H1 (cell line): ENCODE measurements around the gene C1orf116. TPM values are rescaled to one million over a fixed set of nuclear protein-coding genes. Genes with fewer than 3 reads are reported as not detected.
A peak's percentile ranks its signal among the peaks of the same experiment; 100 is the strongest.

Experiments used
- CTCF ChIA-PET: fragments of 300-600 bp; sonication (Branson Sonifier 250); formaldehyde crosslinking; loops from one replicate; lab custom pipeline; 2021; ENCODE audit not compliant: partially characterized antibody; lab: Charles Lee
- POLR2A ChIA-PET: fragments of 300-600 bp; sonication (Branson Sonifier 250); formaldehyde crosslinking; loops from one replicate; lab custom pipeline; 2021; ENCODE audit warnings: inconsistent platforms; ENCODE audit not compliant: partially characterized antibody; lab: Charles Lee
- DNase-seq, 2 experiments: peaks; one replicate each; pipeline versions ENCODE4 v3.0.0 to v3.0.0-alpha.2; 2010 to 2022; ENCODE audit warnings: low spot score in 2 of 2, low read depth in 1 of 2, mixed read lengths in 1 of 2
- FAIRE-seq: peaks from 2 replicates; lab custom pipeline; 2011; peaks lifted over from hg19 to GRCh38; lab: Jason Lieb, UNC
- H2AFZ ChIP-seq: 2 replicates; pipeline ENCODE4 v1.8.1; 2012; ENCODE audit warnings: low read length, inconsistent platforms
- H2AK5ac ChIP-seq: 2 replicates; pipeline ENCODE4 v1.6.1; 2013; ENCODE audit warnings: low read depth, low read length
- H2BK120ac ChIP-seq: replicated peaks from 2 replicates; pipeline ENCODE3; 2013; ENCODE audit warnings: low read depth, low read length, inconsistent platforms
- H2BK12ac ChIP-seq: 2 replicates; pipeline ENCODE4 v1.6.1; 2013; ENCODE audit warnings: low read depth, low read length
- H2BK15ac ChIP-seq: 2 replicates; pipeline ENCODE4 v1.6.1; 2013; ENCODE audit warnings: low read length
- H2BK20ac ChIP-seq: 2 replicates; pipeline ENCODE4 v1.6.1; 2013; ENCODE audit warnings: low read length
- H2BK5ac ChIP-seq: 2 replicates; pipeline ENCODE4 v1.6.1; 2013; ENCODE audit warnings: low read depth, low read length
- H3K14ac ChIP-seq: 2 replicates; pipeline ENCODE4 v1.6.1; 2013; ENCODE audit warnings: inconsistent platforms; ENCODE audit not compliant: insufficient read length
- H3K18ac ChIP-seq: 2 replicates; pipeline ENCODE4 v1.6.1; 2013; ENCODE audit warnings: low read length; ENCODE audit errors: extremely low read depth
- H3K23ac ChIP-seq: 2 replicates; pipeline ENCODE4 v1.6.1; 2013; ENCODE audit warnings: inconsistent platforms; ENCODE audit not compliant: insufficient read length
- H3K23me2 ChIP-seq: 2 replicates; pipeline ENCODE4 v1.6.1; 2013; ENCODE audit warnings: low read depth, low read length
- H3K27ac ChIP-seq: 2 replicates; pipeline ENCODE4 v1.6.1; 2011; ENCODE audit warnings: low read depth, low read length, inconsistent platforms
- H3K27me3 ChIP-seq, 4 experiments: replicated peaks in 1 of 4; 1 replicate in 1 of 4; 2 replicates in 3 of 4; pipeline versions ENCODE4 v1.6.1 to v1.8.1; 2011 to 2013; ENCODE audit warnings: low read length in 3 of 4, mild to moderate bottlenecking in 3 of 4, inconsistent platforms in 2 of 4, mixed read lengths in 2 of 4, moderate library complexity in 1 of 4; ENCODE audit not compliant: control insufficient read depth in 3 of 4, insufficient read depth in 3 of 4; ENCODE audit errors: extremely low read depth in 1 of 4
- H3K36me3 ChIP-seq, 4 experiments: 2 replicates each; pipeline versions ENCODE4 v1.6.1 to v1.8.1; 2011 to 2013; ENCODE audit warnings: mild to moderate bottlenecking in 4 of 4, low read length in 3 of 4, moderate library complexity in 2 of 4, control low read depth in 1 of 4, inconsistent platforms in 1 of 4; ENCODE audit not compliant: insufficient read depth in 4 of 4, control insufficient read depth in 2 of 4
- H3K4ac ChIP-seq: replicated peaks from 2 replicates; pipeline ENCODE3; 2013; ENCODE audit warnings: low read length, low read depth, mixed read lengths, inconsistent platforms; ENCODE audit not compliant: insufficient read length
- H3K4me1 ChIP-seq, 4 experiments: replicated peaks in 1 of 4; 1 replicate in 1 of 4; 2 replicates in 3 of 4; pipeline versions ENCODE4 v1.6.1 to v1.8.1; 2011 to 2013; ENCODE audit warnings: low read length in 3 of 4, inconsistent platforms in 2 of 4, mixed read lengths in 1 of 4; ENCODE audit not compliant: insufficient read depth in 4 of 4, control insufficient read depth in 3 of 4
- H3K4me2 ChIP-seq, 2 experiments: 2 replicates each; pipeline versions ENCODE4 v1.6.1 to v1.8.1; 2011 to 2013; ENCODE audit warnings: low read depth in 2 of 2, low read length in 2 of 2, control low read depth in 1 of 2, inconsistent platforms in 1 of 2, mild to moderate bottlenecking in 1 of 2; ENCODE audit not compliant: insufficient read depth in 1 of 2
- H3K4me3 ChIP-seq, 4 experiments: fragments of 200-600, 300-600 bp in 1 of 4; sonication (generic), shearing (Covaris generic), sonication (Bioruptor Twin) in 1 of 4; 2 replicates each; pipeline versions ENCODE4 v1.5.1 to v1.8.1; 2011 to 2016; ENCODE audit warnings: low read length in 4 of 4, low read depth in 3 of 4, control low read depth in 2 of 4, inconsistent platforms in 2 of 4, mild to moderate bottlenecking in 2 of 4, mixed read lengths in 1 of 4, moderate library complexity in 1 of 4; ENCODE audit not compliant: insufficient read depth in 2 of 4; ENCODE audit errors: extremely low read depth in 1 of 4
- H3K56ac ChIP-seq: replicated peaks from 2 replicates; pipeline ENCODE3; 2013; ENCODE audit warnings: low read depth, mild to moderate bottlenecking, mixed read lengths, low read length, inconsistent platforms; ENCODE audit not compliant: insufficient read length
- H3K79me1 ChIP-seq: 2 replicates; pipeline ENCODE4 v1.6.1; 2013; ENCODE audit warnings: low read depth, low read length, control low read depth
- H3K79me2 ChIP-seq, 2 experiments: 2 replicates each; pipeline versions ENCODE4 v1.6.1 to v1.8.1; 2012 to 2013; ENCODE audit warnings: low read length in 2 of 2, mild to moderate bottlenecking in 2 of 2, inconsistent platforms in 1 of 2; ENCODE audit not compliant: insufficient read depth in 2 of 2, control insufficient read depth in 1 of 2
- H3K9ac ChIP-seq, 4 experiments: replicated peaks in 1 of 4; 1 replicate in 1 of 4; 2 replicates in 3 of 4; pipeline versions ENCODE4 v1.6.1 to v1.8.1; 2011 to 2013; ENCODE audit warnings: low read depth in 3 of 4, low read length in 3 of 4, control low read depth in 2 of 4, mild to moderate bottlenecking in 2 of 4, moderate library complexity in 2 of 4, inconsistent platforms in 1 of 4; ENCODE audit errors: extremely low read depth in 1 of 4
- H3K9me3 ChIP-seq, 2 experiments: 2 replicates each; pipeline versions ENCODE4 v1.6.1 to v1.8.1; 2012 to 2013; ENCODE audit warnings: mild to moderate bottlenecking in 2 of 2, moderate library complexity in 2 of 2, control low read depth in 1 of 2, inconsistent platforms in 1 of 2, low read depth in 1 of 2, low read length in 1 of 2, mixed read lengths in 1 of 2; ENCODE audit not compliant: insufficient read depth in 2 of 2
- H4K20me1 ChIP-seq, 2 experiments: replicated peaks in 1 of 2; 2 replicates each; pipeline versions ENCODE3 to v1.8.1; 2011 to 2013; ENCODE audit warnings: inconsistent platforms in 2 of 2, low read length in 2 of 2, mild to moderate bottlenecking in 1 of 2; ENCODE audit not compliant: insufficient read depth in 2 of 2, control insufficient read depth in 1 of 2
- H4K5ac ChIP-seq: 2 replicates; pipeline ENCODE4 v1.6.1; 2013; ENCODE audit warnings: low read length, low read depth, mixed read lengths, inconsistent platforms; ENCODE audit not compliant: insufficient read length
- H4K8ac ChIP-seq: 2 replicates; pipeline ENCODE4 v1.8.0; 2013; ENCODE audit warnings: mild to moderate bottlenecking, moderate library complexity, low read length, inconsistent platforms; ENCODE audit not compliant: insufficient read depth; ENCODE audit errors: extremely low read depth
- H4K91ac ChIP-seq: replicated peaks from 2 replicates; pipeline ENCODE3; 2013; ENCODE audit warnings: low read length, mixed read lengths, inconsistent platforms; ENCODE audit not compliant: insufficient read length
- CREB1 ChIP-seq: IDR thresholded peaks from 2 replicates; pipeline ENCODE4 v1.6.1; 2012; ENCODE audit warnings: inconsistent platforms
- NANOG ChIP-seq: IDR thresholded peaks from 2 replicates; pipeline ENCODE4 v1.6.1; 2011; ENCODE audit warnings: low read length, low read depth, mild to moderate bottlenecking, inconsistent platforms; ENCODE audit not compliant: insufficient read depth, poor library complexity, severe bottlenecking
- POLR2A ChIP-seq, 2 experiments: IDR thresholded peaks; 1 replicate in 1 of 2; 2 replicates in 1 of 2; pipeline ENCODE4 v1.6.1; 2011; ENCODE audit warnings: low read depth in 2 of 2, low read length in 2 of 2, mild to moderate bottlenecking in 2 of 2; ENCODE audit errors: control extremely low read depth in 1 of 2
- RXRA ChIP-seq: IDR thresholded peaks from 2 replicates; pipeline ENCODE4 v1.6.1; 2011; ENCODE audit warnings: low read depth, mild to moderate bottlenecking, low read length, moderate library complexity; ENCODE audit not compliant: insufficient read depth
- SAP30 ChIP-seq: fragments of 300-600 bp; sonication (generic); IDR thresholded peaks from 2 replicates; pipeline ENCODE4 v1.7.1; 2012; ENCODE audit warnings: low read length, moderate library complexity, mild to moderate bottlenecking, inconsistent platforms; ENCODE audit not compliant: insufficient read depth, insufficient replicate concordance
- TAF7 ChIP-seq: optimal IDR thresholded peaks from 2 replicates; pipeline ENCODE3; 2011; ENCODE audit warnings: low read depth, mild to moderate bottlenecking, inconsistent platforms, low read length, moderate library complexity, borderline replicate concordance
- TBP ChIP-seq: IDR thresholded peaks from 2 replicates; pipeline ENCODE4 v1.6.1; 2011; ENCODE audit warnings: low read depth, low read length, improper control_type of control experiment
- WGBS, 2 experiments: shearing (Covaris generic) in 1 of 2; methylation state at CpG; one replicate each; pipeline versions ENCODE4 v1.1.6 to v1.1.7; 2013 to 2015; ENCODE audit warnings: low lambda C conversion rate in 2 of 2, mixed read lengths in 2 of 2, inconsistent platforms in 1 of 2, low coverage in 1 of 2, missing lambda C conversion rate in 1 of 2; ENCODE audit not compliant: insufficient replicate concordance in 2 of 2, insufficient coverage in 1 of 2, insufficient read length in 1 of 2; ENCODE audit errors: extremely low coverage in 1 of 2, missing lambda C conversion rate in 1 of 2; 5-methylcytosine and 5-hydroxymethylcytosine counted together
- polyA plus RNA-seq, 7 experiments: library from polyadenylated mRNA; depleted of rRNA in 3 of 7; stranded (reverse) in 5 of 7; unstranded in 2 of 7; fragments of >200 nt in 5 of 7; fragments of 200-250 nt in 2 of 7; gene quantifications; 1 replicate in 5 of 7; 2 replicates in 1 of 7; 4 replicates in 1 of 7; pipeline versions ENCODE4 v1.2.1 to v1.2.3, GENCODE V29; 2011 to 2013; ENCODE audit warnings: missing spikeins in 2 of 7, mixed read lengths in 2 of 7
- total RNA-seq: library from RNA; stranded (reverse); fragmentation: NEBNext Ultra II Directional; extraction: Animal tissue kit (Norgen Biotek cat#: 25700); gene quantifications from 2 replicates; pipeline ENCODE4 v1.2.1, GENCODE V29; 2021
- TF ChIP-seq, protein P1 (sequence below): IDR thresholded peaks from 2 replicates; pipeline ENCODE4 v1.6.1; 2012; ENCODE audit warnings: inconsistent platforms

C1orf116 gene
- total and polyA plus RNA-seq, 2 of the 8 experiments (the other 6 are each of a cell fraction or from before 2014, with no cell fraction given) = 2.2 to 3.9 TPM

DNA sequence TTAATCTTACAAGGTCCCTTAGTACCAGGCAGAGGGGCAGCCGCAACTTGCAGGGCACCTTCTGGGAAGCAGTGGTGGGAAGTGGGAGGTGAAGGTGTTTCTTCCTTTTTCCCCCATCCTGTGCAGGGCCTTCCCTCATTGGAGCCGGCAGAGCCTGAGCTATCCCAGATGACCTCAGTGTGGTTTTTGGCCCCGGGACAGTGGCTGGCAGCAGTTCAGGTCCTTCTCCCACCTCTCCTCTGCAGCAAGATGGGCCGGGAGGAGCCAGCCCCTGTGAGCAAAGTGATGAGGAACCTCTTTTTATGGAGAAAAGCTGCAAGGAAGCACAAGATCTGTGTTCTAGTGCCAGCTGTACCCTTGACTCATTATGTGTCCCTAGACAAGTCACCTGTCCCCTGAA, 27.3 kb upstream of the C1orf116 start:
- no peak overlapping the region for H2BK5ac ChIP-seq
- 86% methylated on average over 4 of the region's 4 CpGs; no CpG with 5 or more reads in 1 of the 2 experiments for WGBS, 2 experiments
- no peak overlapping the region; a peak in 1 of 7 replicates for H3K9ac ChIP-seq
- H4K8ac ChIP-seq = no peak overlapping the region
- no peak overlapping the region for H3K4ac ChIP-seq
- H4K5ac ChIP-seq = no peak overlapping the region
- H3K79me2 ChIP-seq = no peaks in the 10 kb centered on the region
- H2BK12ac ChIP-seq = no peak overlapping the region
- peaks cover 0 to 3% (median 1%) of the 10 kb centered on the region in 4 experiments; a peak in 2 of 7 replicates for H3K4me1 ChIP-seq
- H2BK15ac ChIP-seq = no peak overlapping the region
- no peak overlapping the region for H3K27ac ChIP-seq
- H3K14ac ChIP-seq = no peak overlapping the region
- peaks cover 2 to 22% (median 12%) of the 10 kb centered on the region in 4 experiments; a peak in 7 of 8 replicates for H3K36me3 ChIP-seq
- no peak overlapping the region for H3K4me2 ChIP-seq
- no peak overlapping the region for H3K56ac ChIP-seq
- H4K20me1 ChIP-seq = no peaks in the 10 kb centered on the region
- H2BK20ac ChIP-seq = no peak overlapping the region
- H3K9me3 ChIP-seq = no peaks in the 10 kb centered on the region
- TF ChIP-seq, protein P1, sequence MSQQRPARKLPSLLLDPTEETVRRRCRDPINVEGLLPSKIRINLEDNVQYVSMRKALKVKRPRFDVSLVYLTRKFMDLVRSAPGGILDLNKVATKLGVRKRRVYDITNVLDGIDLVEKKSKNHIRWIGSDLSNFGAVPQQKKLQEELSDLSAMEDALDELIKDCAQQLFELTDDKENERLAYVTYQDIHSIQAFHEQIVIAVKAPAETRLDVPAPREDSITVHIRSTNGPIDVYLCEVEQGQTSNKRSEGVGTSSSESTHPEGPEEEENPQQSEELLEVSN = no peak
- no peak for TF ChIP-seq TAF7
- TF ChIP-seq CREB1 = no peak
- no peak for TF ChIP-seq SAP30
- TF ChIP-seq RXRA = no peak
- no peak for TF ChIP-seq TBP
- TF ChIP-seq NANOG = no peak
- TF ChIP-seq POLR2A (IDR thresholded peaks at IDR 0.05; ENCODE audit: control extremely low read depth in 1 of 2, low read depth in 2 of 2, low read length in 2 of 2) = no peak
- ChIA-PET CTCF (interaction anchor here (0.9 to 3.5 kb wide), 14 partner anchors 11 to 363 kb away, joined by 3 to 21 read pairs (median 5); partner anchors contain the start of gene C1orf116), POLR2A (interaction anchor here (1.0 to 1.2 kb wide), 2 partner anchors 9 to 19 kb away, joined by 3 read pairs; partner anchors contain the start of gene YOD1)
- no peak overlapping the region for H2AFZ ChIP-seq
- H3K23me2 ChIP-seq = no peaks in the 10 kb centered on the region
- H3K23ac ChIP-seq = peak overlapping the region; percentile 60
- H3K79me1 ChIP-seq = no peaks in the 10 kb centered on the region
- no peak for DNase-seq
- no peaks in the 10 kb centered on the region for H3K27me3 ChIP-seq
- no peak overlapping the region for H3K4me3 ChIP-seq
- no peak overlapping the region for H3K18ac ChIP-seq
- no peak overlapping the region for H2BK120ac ChIP-seq
- FAIRE-seq = no peak
- H4K91ac ChIP-seq = no peak overlapping the region
- H2AK5ac ChIP-seq = no peak overlapping the region
